PC-3 (cell line): ENCODE data around the gene ORM2. TPM values are rescaled to one million over a fixed set of nuclear protein-coding genes. Genes with fewer than 3 reads are reported as not detected.

Experiments
- ATAC-seq: fragments of 200-7000 bp; cut with Tn5 transposase; 2 replicates; pipeline ENCODE4 v1.9.1; 2020; ENCODE audit warnings: mild to moderate bottlenecking, moderate library complexity
- BruUV-seq: library from RNA; stranded (reverse); fragments of 400-500 nt; replicated peaks from 2 replicates; lab custom pipeline; 2021; lab: Mats Ljungman, UMichigan
- CTCF ChIA-PET: fragments of 300-600 bp; sonication (Branson Sonifier 250); formaldehyde crosslinking; loops from one replicate; lab custom pipeline; 2022; ENCODE audit warnings: antibody characterized with exemption; lab: Charles Lee
- POLR2A ChIA-PET: fragments of 300-600 bp; sonication (Branson Sonifier 250); formaldehyde crosslinking; loops from one replicate; lab custom pipeline; 2022; ENCODE audit warnings: antibody characterized with exemption; ENCODE audit not compliant: unreplicated experiment; lab: Charles Lee
- DNase-seq: peaks from one replicate; pipeline ENCODE4 v3.0.0-alpha.2; 2015
- H2AFZ ChIP-seq: fragments of 300-600 bp; sonication (generic); 2 replicates; pipeline ENCODE4 v1.6.0; 2016; ENCODE audit warnings: antibody characterized with exemption, low read length
- H3F3A ChIP-seq: fragments of 300-600 bp; sonication (generic); one replicate; pipeline ENCODE4 v1.6.0; 2017; ENCODE audit warnings: antibody characterized with exemption, low read length, control low read depth, mild to moderate bottlenecking; ENCODE audit not compliant: unreplicated experiment
- H3K27ac ChIP-seq: fragments of 300-600 bp; sonication (generic); 2 replicates; pipeline ENCODE4 v1.5.1; 2016; ENCODE audit warnings: mild to moderate bottlenecking, low read length
- H3K27me3 ChIP-seq: fragments of 300-600 bp; sonication (generic); 2 replicates; pipeline ENCODE4 v1.6.1; 2016; ENCODE audit warnings: low read length, mixed read lengths
- H3K36me3 ChIP-seq: fragments of 300-600 bp; sonication (generic); 2 replicates; pipeline ENCODE4 v1.6.1; 2016; ENCODE audit warnings: low read depth, mixed run types, low read length, mixed read lengths
- H3K4me1 ChIP-seq: fragments of 300-600 bp; sonication (generic); 2 replicates; pipeline ENCODE4 v1.5.1; 2016; ENCODE audit warnings: low read length; ENCODE audit not compliant: insufficient read depth
- H3K4me2 ChIP-seq: fragments of 300-600 bp; sonication (generic); 2 replicates; pipeline ENCODE4 v1.6.0; 2016; ENCODE audit warnings: low read length
- H3K4me3 ChIP-seq: fragments of 300-600 bp; sonication (generic); 2 replicates; pipeline ENCODE4 v1.5.1; 2016; ENCODE audit warnings: mild to moderate bottlenecking, low read length, mixed read lengths
- H3K79me2 ChIP-seq: fragments of 300-600 bp; sonication (generic); 2 replicates; pipeline ENCODE4 v1.6.1; 2017; ENCODE audit warnings: low read length, mixed read lengths
- H3K9ac ChIP-seq: fragments of 300-600 bp; sonication (generic); 2 replicates; pipeline ENCODE4 v1.6.0; 2016; ENCODE audit warnings: mild to moderate bottlenecking, low read length
- H3K9me2 ChIP-seq: fragments of 300-600 bp; sonication (generic); replicated peaks from 2 replicates; pipeline ENCODE4 v1.6.1; 2016; ENCODE audit warnings: mixed run types, low read length, mixed read lengths
- H3K9me3 ChIP-seq: fragments of 300-600 bp; sonication (generic); 2 replicates; pipeline ENCODE4 v1.6.1; 2016; ENCODE audit warnings: low read length, mixed read lengths
- H4K20me1 ChIP-seq: fragments of 300-600 bp; sonication (generic); 2 replicates; pipeline ENCODE4 v1.6.1; 2016; ENCODE audit warnings: low read length, mixed read lengths
- EZH2 ChIP-seq: fragments of 300-600 bp; sonication (generic); IDR thresholded peaks from one replicate; pipeline ENCODE4 v1.6.1; 2017; ENCODE audit warnings: antibody characterized with exemption, mild to moderate bottlenecking, low read length; ENCODE audit not compliant: unreplicated experiment
- EZH2phosphoT487 ChIP-seq: fragments of 300-600 bp; sonication (generic); IDR thresholded peaks from 2 replicates; pipeline ENCODE4 v1.6.1; 2018; ENCODE audit warnings: mild to moderate bottlenecking, antibody characterized with exemption, low read length, borderline replicate concordance
- intact Hi-C: fragments of 100-400 bp; cut with micrococcal nuclease; formaldehyde crosslinking; loops from 2 replicates; pipeline ENCODE4 v1.9.0; 2023
- total RNA-seq: library from RNA; depleted of rRNA; stranded (reverse); fragments of >200 nt; gene quantifications from 2 replicates; pipeline ENCODE4 v1.2.3, GENCODE V29; 2014
- TF ChIP-seq, protein P1 (sequence below): fragments of 300-600 bp; sonication (generic); conservative IDR thresholded peaks from 2 replicates; pipeline ENCODE4 v1.5.1; 2017; ENCODE audit warnings: antibody characterized with exemption, low read depth, mild to moderate bottlenecking, low read length

Gene ORM2
- total RNA-seq, 1 experiment from 2014 or later: not detected

DNA sequence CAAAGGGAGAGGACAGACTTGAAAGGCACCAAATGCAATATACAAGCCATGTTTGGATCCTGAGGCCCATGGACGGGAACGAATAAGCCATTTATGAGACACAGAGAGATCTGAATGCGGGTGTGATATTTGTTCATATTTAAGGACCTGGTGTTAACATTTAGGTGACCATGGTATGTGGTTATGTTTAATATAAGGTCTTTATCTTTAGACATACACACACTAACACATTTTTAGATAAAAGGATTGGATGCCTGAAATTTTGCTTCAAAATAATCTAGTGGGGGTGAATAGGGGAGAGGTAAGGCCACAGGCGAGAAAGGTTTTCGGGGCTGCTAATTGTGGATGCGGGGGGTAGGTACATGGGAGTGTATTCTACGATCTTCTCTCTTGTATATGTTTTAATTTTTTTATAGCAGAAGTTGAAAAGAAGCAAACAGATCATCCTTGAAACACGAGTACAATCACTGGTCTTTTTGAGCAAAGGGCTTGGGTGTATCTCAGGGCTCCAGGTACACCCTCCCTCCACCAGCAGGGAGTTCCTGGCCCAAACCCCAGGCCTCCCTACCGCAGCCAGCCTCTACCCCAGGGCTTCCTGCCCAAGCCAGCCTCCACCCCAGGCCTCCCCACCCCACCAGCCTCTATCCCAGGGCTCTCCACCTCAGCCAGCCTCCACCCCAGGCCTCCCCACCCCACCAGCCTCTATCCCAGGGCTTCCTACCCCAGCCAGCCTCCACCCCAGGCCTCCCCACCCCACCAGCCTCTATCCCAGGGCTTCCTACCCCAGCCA, 45.9 kb downstream of the ORM2 start:
- no peak overlapping the region for H2AFZ ChIP-seq
- H4K20me1 ChIP-seq: no peaks in the 10 kb centered on the region
- no peaks in the 10 kb centered on the region; the same call in 1 of the 2 replicates for H3K36me3 ChIP-seq
- ATAC-seq: no peak
- no peak for DNase-seq
- no peak overlapping the region for H3K4me3 ChIP-seq
- no peaks in the 10 kb centered on the region for H3K9me3 ChIP-seq
- H3K27ac ChIP-seq: no peak overlapping the region
- no peak overlapping the region for H3K4me2 ChIP-seq
- no peaks in the 10 kb centered on the region for H3K79me2 ChIP-seq
- ChIA-PET CTCF (no interaction called here), POLR2A (no interaction called here)
- peaks cover 25% of the 10 kb centered on the region for H3K4me1 ChIP-seq
- H3F3A ChIP-seq: no peaks in the 10 kb centered on the region
- BruUV-seq: no TSS peak
- no peaks in the 10 kb centered on the region for H3K27me3 ChIP-seq
- no peaks in the 10 kb centered on the region for H3K9me2 ChIP-seq
- intact Hi-C loops: no loop called here
- H3K9ac ChIP-seq: no peak overlapping the region
- no peak for TF ChIP-seq EZH2
- TF ChIP-seq EZH2phosphoT487: no peak
- TF ChIP-seq, protein P1, sequence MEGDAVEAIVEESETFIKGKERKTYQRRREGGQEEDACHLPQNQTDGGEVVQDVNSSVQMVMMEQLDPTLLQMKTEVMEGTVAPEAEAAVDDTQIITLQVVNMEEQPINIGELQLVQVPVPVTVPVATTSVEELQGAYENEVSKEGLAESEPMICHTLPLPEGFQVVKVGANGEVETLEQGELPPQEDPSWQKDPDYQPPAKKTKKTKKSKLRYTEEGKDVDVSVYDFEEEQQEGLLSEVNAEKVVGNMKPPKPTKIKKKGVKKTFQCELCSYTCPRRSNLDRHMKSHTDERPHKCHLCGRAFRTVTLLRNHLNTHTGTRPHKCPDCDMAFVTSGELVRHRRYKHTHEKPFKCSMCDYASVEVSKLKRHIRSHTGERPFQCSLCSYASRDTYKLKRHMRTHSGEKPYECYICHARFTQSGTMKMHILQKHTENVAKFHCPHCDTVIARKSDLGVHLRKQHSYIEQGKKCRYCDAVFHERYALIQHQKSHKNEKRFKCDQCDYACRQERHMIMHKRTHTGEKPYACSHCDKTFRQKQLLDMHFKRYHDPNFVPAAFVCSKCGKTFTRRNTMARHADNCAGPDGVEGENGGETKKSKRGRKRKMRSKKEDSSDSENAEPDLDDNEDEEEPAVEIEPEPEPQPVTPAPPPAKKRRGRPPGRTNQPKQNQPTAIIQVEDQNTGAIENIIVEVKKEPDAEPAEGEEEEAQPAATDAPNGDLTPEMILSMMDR: no peak

DNA sequence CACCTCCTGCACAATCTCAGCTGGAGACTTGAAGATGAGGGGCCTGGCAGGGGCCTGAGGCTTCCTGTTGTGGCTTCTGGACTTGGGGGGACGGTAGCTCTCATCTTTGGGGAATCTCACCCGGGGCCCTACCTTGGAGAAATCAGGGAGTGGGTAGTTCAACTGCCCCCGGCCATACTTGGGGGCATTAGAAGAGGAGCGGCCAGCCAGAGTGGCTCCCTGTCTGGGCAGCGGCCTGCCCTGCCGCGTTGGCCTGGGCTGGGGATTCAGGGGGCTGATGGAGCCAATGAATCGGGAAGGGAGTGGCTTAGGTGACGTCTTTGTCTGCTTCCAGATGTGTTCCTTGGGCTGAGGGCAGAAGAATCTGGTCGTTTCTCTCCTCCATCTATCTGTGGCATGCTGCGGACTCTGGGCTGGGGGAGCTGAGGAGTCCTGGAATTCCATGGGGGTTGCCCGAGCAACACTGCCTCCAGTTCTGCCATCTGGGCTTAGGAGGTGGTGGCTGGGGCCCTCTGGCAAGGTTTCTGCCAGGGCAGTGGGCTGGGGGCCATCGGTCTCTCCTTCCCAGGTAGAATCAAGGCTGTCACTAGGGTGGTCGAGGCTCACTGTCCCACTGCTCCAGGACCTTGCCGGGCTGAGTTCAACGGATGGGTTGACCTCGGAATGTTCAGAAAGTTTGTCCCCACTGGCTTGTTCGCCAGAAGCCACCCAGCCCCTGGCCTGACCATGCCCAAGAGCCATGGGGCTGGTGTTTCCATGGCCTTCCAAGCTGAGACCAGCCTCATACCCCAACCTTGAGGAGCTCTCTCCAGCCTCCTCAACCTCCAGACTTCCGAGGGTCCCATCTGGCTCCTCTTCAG, 47.1 kb downstream of the ORM2 start:
- POLR2A ChIA-PET: no interaction called here
- intact Hi-C loops: no loop called here
- no peaks in the 10 kb centered on the region for H3K79me2 ChIP-seq
- no peak overlapping the region for H3K27ac ChIP-seq
- no TSS peak for BruUV-seq
- H3K4me2 ChIP-seq: no peak overlapping the region
- no peak for DNase-seq
- H3K9me2 ChIP-seq: no peaks in the 10 kb centered on the region
- no peak for ATAC-seq
- H3F3A ChIP-seq: no peaks in the 10 kb centered on the region
- peaks cover 14% of the 10 kb centered on the region for H3K4me1 ChIP-seq
- no peak overlapping the region for H3K4me3 ChIP-seq
- CTCF ChIA-PET: no interaction called here
- no peak overlapping the region for H2AFZ ChIP-seq
- TF ChIP-seq EZH2phosphoT487 (no peak), EZH2 (no peak)
- TF ChIP-seq, protein P1: no peak
- H3K36me3 ChIP-seq: no peaks in the 10 kb centered on the region; the same call in 1 of the 2 replicates
- H3K27me3 ChIP-seq: no peaks in the 10 kb centered on the region
- H3K9me3 ChIP-seq: no peaks in the 10 kb centered on the region
- no peaks in the 10 kb centered on the region for H4K20me1 ChIP-seq
- no peak overlapping the region for H3K9ac ChIP-seq
